ENCODE data around the gene LARP1.
"Not testable (repeated sequence)": the region's sequence is repeated elsewhere in the genome, so short reads cannot be mapped to it uniquely, and the experiment has no call there.

LARP1 gene

GRCh38 chr5:154793599-154794524 lies 38.7 kb downstream of the LARP1 start:
- no peak for DNase-seq (ENCODE audit: low spot score)

GRCh38 chr5:154794525-154795234 lies 39.5 kb downstream of the LARP1 start:
- DNase-seq (ENCODE audit: low spot score), result no peak

- no peak for DNase-seq (ENCODE audit: low spot score)
These were observed 40.0 kb downstream of the LARP1 start for GRCh38 chr5:154795235-154795596.

- no peak for DNase-seq (ENCODE audit: low spot score)
These were observed 42.6 kb downstream of the LARP1 start for GRCh38 chr5:154797762-154798161.

- no peak for DNase-seq (ENCODE audit: low spot score)
These were observed 45.4 kb downstream of the LARP1 start for GRCh38 chr5:154800582-154800981.

GRCh38 chr5:154801083-154801482 lies 45.9 kb downstream of the LARP1 start:
- DNase-seq (ENCODE audit: low spot score), result no peak

- DNase-seq (ENCODE audit: low spot score), result no peak
These were observed 46.9 kb downstream of the LARP1 start for GRCh38 chr5:154802050-154802449.

DNA sequence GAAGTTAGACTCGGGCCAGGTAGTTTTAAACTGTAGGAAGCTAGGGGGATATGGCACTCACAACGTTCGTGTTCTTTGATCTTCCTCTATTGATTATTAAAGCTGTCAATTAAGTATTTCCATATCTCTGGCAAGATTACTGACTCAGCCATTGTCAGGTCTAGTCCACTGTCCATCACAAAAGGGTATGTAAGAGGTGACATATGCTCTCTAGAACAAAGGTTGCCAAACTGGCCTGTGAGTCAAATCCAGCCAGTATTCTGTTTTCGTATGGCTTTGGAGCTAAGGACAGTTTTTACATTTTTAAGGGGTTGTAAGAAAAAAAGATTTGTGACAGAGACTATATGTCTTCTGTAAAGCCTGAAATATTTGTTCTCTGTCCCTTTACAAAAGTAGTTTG lies 51.0 kb downstream of the LARP1 start:
- DNase-seq (ENCODE audit: low spot score), result no peak

DNA sequence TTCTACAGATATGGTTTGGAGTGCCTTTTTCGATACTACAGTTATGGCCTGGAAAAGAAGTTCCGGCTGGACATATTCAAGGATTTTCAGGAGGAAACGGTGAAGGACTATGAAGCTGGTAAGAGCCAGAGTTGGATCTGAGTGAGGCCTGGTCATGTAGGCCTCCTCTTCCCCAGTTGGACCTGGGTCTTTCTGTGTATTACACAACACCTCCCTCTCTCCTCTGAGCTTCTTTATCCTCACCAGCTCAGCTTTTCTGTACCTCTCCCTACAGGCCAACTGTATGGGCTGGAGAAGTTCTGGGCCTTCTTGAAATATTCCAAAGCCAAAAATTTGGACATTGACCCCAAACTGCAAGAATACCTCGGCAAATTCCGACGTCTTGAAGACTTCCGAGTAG lies 56.1 kb downstream of the LARP1 start:
- DNase-seq (ENCODE audit: low spot score), result no peak

- DNase-seq (ENCODE audit: low spot score), result peak; percentile 57
These were observed 56.7 kb downstream of the LARP1 start for GRCh38 chr5:154811653-154812465.

DNA sequence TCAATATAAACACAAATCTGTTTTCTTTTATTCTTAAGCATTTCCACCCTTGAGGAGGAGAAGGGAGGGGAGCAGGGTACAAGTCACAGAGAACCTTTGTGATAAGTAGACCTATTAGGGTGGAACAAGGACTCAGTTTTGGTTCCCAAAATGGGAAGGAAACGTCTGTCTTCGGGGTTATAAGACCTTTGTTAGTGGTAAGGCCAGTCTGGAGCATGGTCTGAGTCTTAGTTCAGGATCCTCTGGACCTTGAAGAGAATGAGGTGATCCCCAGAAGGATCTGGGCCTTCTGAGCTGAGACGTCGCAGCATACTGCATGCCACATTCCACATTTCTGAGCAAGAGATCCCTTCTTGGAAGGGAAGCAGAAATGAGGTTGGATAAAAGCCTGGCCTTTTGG lies 58.0 kb downstream of the LARP1 start:
- no peak for DNase-seq (ENCODE audit: low spot score)

GRCh38 chr5:154813736-154814135 lies 58.6 kb downstream of the LARP1 start:
- DNase-seq (ENCODE audit: low spot score), result peak; percentile 36

- DNase-seq (ENCODE audit: low spot score), result no peak
These were observed 59.8 kb downstream of the LARP1 start for GRCh38 chr5:154815025-154815424.

DNA sequence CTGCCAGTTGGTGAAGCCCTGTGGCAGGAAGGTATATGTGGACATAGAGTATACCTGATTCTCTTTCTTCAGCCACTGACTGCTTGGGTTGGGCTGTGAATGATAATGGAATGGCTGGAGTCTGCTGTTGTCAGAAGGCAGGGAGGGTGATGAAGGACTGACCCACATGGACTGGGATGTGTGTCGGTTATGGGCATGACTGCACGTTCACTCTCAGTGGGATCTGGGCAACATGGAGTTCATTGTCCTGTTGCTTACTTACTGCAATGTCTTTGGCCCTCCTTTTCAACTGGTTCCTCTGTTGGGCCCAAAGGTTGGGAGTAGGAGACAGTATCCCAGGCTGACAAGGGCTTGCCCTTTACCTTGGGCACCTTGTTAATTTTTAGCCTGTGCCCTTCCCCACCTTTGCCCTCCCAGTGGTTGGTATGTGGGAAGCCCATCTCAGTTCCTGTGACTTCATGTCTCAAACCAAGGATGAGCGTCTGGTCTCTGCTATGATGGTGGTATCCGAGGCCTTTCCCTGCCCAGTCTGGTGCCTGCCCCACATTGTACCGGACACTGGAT lies 60.6 kb downstream of the LARP1 start:
- no peak for DNase-seq (ENCODE audit: low spot score)

DNA sequence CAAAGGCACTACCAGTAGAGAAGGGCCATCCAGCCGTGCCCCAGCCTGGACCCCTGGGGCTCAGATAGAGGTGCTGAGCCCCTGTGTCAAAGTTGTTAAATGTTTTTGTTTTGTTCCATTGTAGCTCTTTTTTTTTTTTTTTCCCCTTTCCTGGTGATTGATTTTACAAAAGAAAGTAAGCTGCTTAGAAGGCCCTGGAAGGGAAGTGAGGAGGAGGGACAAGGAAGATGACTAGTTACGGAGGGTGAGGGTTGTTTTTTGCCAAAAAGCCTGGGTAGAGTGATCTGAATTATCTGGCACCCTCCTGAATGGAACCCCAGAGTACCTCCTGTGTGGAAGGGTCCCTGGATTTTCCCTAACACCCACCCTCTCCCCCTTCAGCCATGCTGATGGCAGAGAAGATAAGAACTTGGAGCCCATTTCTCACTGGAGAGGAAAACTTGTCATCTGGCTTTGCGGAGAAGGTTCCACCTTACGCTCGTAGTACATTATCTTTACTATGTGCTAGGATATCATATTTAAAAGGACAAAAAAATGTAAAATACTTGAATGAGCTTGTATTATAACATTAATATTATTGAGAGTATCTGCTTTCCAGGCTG lies 61.8 kb downstream of the LARP1 start:
- DNase-seq (ENCODE audit: low spot score), result no peak

DNA sequence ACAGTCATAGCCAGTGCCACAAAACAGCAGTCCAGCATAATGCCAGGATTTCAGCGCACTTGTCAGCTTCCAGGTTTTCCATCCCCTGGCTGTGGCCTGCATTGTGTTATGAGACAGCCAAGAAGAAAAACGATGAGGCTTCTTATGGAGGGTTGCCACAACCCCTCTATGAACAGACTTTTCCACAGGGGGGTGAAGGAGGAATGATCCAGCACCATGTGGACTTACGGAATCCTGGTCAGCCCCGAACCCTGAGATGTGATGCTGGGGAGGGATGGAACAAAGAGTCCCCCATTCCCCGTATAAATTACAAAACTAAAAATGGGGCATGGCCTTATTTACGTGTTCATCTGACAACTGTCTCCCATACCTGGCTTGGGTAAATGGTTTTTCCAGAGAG lies 62.6 kb downstream of the LARP1 start:
- DNase-seq (ENCODE audit: low spot score), result no peak

DNA sequence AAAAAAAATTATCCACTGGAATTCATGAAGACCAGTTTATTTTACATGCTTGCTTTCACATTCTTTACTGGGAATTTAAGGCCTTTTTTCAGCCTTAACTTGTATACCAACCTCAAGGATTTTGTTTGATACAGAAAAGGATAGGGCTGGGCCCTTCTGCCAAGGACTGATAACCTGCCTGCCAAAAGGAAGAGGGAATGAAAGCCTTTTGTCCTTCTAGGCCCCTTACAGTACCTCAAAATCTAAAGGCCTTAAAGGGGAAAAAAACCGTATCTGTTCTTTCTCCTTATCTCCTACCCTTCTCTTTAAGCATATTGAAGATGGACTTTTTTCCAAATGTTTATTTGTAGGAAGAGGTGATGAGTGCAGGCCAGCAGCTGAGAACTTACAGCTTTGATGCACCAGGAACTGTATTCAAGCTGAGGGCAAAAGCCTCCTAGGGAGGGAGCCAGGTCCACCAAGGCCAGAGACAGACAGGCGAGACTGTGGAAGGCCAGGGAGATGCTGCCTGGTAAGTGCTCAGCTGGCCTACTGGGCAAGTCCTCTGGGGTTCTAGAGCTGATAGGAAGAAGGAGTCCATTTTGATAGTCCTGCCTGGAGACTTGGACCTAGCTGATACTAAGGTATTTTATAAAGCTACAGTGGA lies 63.4 kb downstream of the LARP1 start:
- no peak for DNase-seq (ENCODE audit: low spot score)

DNA sequence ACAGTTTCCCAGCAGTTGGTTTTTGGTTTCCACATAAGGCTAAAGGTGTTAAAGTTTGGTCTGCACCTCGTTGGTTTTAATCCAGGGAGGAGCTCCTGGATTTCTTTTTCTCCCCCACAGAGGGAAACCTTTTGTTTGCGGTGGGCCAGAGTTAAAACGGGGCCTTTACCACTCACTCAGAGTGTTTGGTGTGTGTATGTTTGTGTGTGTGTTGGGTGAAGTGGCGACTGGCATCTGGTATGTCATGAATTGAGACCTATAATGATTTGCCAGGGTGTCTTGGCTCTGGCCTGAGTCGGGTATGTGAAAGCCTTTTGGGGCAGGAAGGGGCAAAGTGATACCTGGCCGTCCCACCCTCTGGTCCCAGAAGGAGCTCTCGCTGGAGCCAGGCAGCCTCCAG lies 64.4 kb downstream of the LARP1 start:
- no peak for DNase-seq (ENCODE audit: low spot score)

DNA sequence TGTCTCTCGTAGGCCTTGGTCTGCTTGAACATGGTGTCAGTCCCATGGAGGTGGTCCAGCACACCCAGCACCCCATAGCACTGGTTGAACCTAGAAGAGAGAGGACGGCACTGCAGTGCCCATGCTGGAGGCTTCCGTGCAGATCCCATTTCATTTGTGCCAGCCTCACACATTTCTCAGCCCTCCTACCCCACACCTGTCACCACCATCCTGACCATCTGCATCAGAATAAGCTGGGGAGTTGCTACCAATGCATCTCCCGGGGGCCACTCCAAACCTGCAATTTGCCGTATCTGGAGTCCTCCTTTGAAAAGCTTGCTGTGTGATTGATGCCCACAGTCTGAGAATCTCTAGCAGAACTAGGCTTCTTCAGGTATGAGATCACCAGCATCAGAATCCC lies 65.2 kb downstream of the LARP1 start:
- DNase-seq (ENCODE audit: low spot score), result no peak

DNA sequence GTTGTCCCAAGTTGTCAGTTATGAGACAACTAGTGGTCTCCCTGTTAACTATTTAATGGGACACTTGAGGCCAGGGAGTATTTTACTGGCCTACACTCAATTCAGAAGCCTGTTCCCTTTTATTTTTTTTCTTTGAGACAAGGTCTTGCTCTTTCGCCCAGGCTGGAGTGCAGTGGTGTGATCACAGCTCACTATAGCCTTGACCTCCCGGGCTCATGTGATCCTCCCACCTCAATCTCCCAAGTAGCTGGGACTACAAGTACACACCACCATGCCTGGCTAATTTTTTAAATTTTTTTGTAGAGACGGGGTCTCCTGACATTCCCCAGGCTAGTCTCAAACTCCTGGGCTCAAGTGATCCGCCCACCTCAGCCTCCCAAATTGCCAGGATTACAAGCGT lies 67.7 kb downstream of the LARP1 start:
- not testable (repeated sequence) for DNase-seq (ENCODE audit: low spot score)

GRCh38 chr5:154823605-154824004 lies 68.4 kb downstream of the LARP1 start:
- no peak for DNase-seq (ENCODE audit: low spot score)

All from CD4-positive, alpha-beta T cell treated with Interleukin-6 at 100 ng/mL for 8 hours (primary cell).